ENCODE measurements around the gene MED26.
A peak's percentile ranks its signal among the peaks of the same experiment; 100 is the strongest.

MED26 gene

GRCh38 chr19:16612636-16613035 is 15.4 kb downstream of the MED26 start:
- no peak for DNase-seq

GRCh38 chr19:16611121-16611520 is 16.9 kb downstream of the MED26 start:
- no peak for DNase-seq

GRCh38 chr19:16609511-16610200 is 18.3 kb downstream of the MED26 start:
- DNase-seq: no peak

GRCh38 chr19:16608290-16608739 is 19.7 kb downstream of the MED26 start:
- no peak for DNase-seq

- no peak for DNase-seq
Observed at GRCh38 chr19:16607819-16608218, 20.2 kb downstream of the MED26 start.

GRCh38 chr19:16605553-16605994 is 22.4 kb downstream of the MED26 start:
- no peak for DNase-seq

GRCh38 chr19:16605115-16605514 is 22.9 kb downstream of the MED26 start:
- DNase-seq: no peak

- no peak for DNase-seq
Observed at GRCh38 chr19:16604615-16605014, 23.4 kb downstream of the MED26 start.

- no peak for DNase-seq
Observed at GRCh38 chr19:16603090-16603489, 24.9 kb downstream of the MED26 start.

GRCh38 chr19:16601378-16602052 is 26.5 kb downstream of the MED26 start:
- DNase-seq: no peak

- DNase-seq: no peak
Observed at GRCh38 chr19:16600824-16601223, 27.2 kb downstream of the MED26 start.

GRCh38 chr19:16599655-16600346 is 28.2 kb downstream of the MED26 start:
- DNase-seq: no peak

- DNase-seq: no peak
Observed at GRCh38 chr19:16598848-16599247, 29.2 kb downstream of the MED26 start.

- DNase-seq: no peak
Observed at GRCh38 chr19:16596399-16596798, 31.6 kb downstream of the MED26 start.

- DNase-seq: no peak
Observed at GRCh38 chr19:16595097-16595496, 32.9 kb downstream of the MED26 start.

GRCh38 chr19:16594681-16595091 is 33.3 kb downstream of the MED26 start:
- DNase-seq: peak in 2 of 5 donors; percentile 33 to 57

- peak in 4 of 5 donors; percentile 29 to 76 (median 37) for DNase-seq
Observed at GRCh38 chr19:16594131-16594586, 33.8 kb downstream of the MED26 start.

- no peak for DNase-seq
Observed at GRCh38 chr19:16593181-16593580, 34.8 kb downstream of the MED26 start.

GRCh38 chr19:16591803-16592556 is 36.0 kb downstream of the MED26 start:
- no peak for DNase-seq

- DNase-seq: no peak
Observed at GRCh38 chr19:16590876-16591802, 36.9 kb downstream of the MED26 start.

- no peak for DNase-seq
Observed at GRCh38 chr19:16589917-16590316, 38.1 kb downstream of the MED26 start.

All from T-helper 1 cell (primary cell).